Parathyroid adenoma (tissue), 2 donors: ENCODE results near the gene DNAH10.
A peak's percentile ranks its signal among the peaks of the same experiment; 100 is the strongest.

Source experiments
- H2AFZ ChIP-seq: fragments of 300-600 bp; sonication (generic); one replicate; pipeline ENCODE4 v1.7.0; 2017; ENCODE audit warnings: antibody characterized with exemption, mild to moderate bottlenecking
- H3K27ac ChIP-seq: fragments of 300-600 bp; sonication (generic); one replicate; pipeline ENCODE4 v1.7.0; 2017
- H3K27me3 ChIP-seq: fragments of 300-600 bp; sonication (generic); one replicate; pipeline ENCODE4 v1.7.0; 2017; ENCODE audit warnings: low read length; ENCODE audit not compliant: control insufficient read depth, insufficient read depth
- H3K36me3 ChIP-seq: fragments of 300-600 bp; sonication (generic); one replicate; pipeline ENCODE4 v1.7.0; 2017; ENCODE audit warnings: low read length; ENCODE audit not compliant: control insufficient read depth, insufficient read depth
- H3K4me1 ChIP-seq: fragments of 300-600 bp; sonication (generic); one replicate; pipeline ENCODE4 v1.7.0; 2017; ENCODE audit warnings: control low read depth
- H3K4me2 ChIP-seq: fragments of 300-600 bp; sonication (generic); one replicate; pipeline ENCODE4 v1.7.0; 2017; ENCODE audit warnings: low read length
- H3K4me3 ChIP-seq: fragments of 300-600 bp; sonication (generic); one replicate; pipeline ENCODE4 v1.7.0; 2017; ENCODE audit warnings: low read depth, low read length
- H3K79me2 ChIP-seq: fragments of 300-600 bp; sonication (generic); one replicate; pipeline ENCODE4 v1.7.0; 2017; ENCODE audit warnings: control low read depth
- H3K9ac ChIP-seq: fragments of 300-600 bp; sonication (generic); one replicate; pipeline ENCODE4 v1.7.0; 2017; ENCODE audit warnings: mild to moderate bottlenecking
- H3K9me3 ChIP-seq: fragments of 300-600 bp; sonication (generic); one replicate; pipeline ENCODE4 v1.7.0; 2017; ENCODE audit warnings: low read length; ENCODE audit not compliant: control insufficient read depth
- TF ChIP-seq, protein P1 (sequence below): fragments of 300-600 bp; sonication (generic); IDR thresholded peaks from one replicate; pipeline ENCODE4 v1.7.0; 2017; ENCODE audit warnings: antibody characterized with exemption, mild to moderate bottlenecking
- donor health status: primary hyperparathyroidism.

The DNAH10 gene

DNA sequence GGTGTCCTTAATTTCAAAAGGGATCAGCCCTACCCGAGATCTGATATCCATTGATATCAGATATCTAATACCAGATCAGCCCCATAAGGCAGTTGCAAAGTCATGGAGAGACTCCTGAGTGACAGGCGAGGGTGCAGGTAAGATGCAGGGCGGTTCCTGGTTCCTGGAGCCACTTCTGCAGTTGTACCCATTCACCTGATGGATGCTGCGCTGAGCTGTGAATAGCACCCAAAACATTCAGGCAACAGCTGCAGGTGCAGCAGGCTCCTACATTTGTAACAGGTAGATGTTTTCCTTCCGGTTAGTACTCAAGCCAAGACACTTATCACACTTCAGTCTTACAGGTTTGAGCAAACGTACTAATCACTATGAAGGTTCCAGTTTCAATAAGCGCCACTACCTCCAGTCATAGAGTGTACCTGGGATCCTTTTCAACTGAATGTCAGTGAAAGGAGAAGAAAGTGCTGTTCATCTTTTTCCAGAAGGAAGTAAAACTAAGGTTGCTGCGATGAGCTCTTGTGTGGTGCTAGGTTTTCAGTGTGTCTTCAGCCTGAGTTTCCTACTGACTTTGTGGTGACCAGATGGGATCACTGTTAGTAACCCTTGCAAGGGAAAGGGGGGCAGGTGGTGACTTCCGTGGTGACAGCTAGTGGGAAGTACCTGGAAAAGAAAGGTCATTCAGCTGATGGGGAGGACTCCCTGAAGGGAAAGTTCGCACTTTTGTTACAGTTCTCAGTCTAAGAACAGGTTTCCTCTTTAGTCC lies 48.1 kb upstream of the DNAH10 start:
- H3K79me2 ChIP-seq, result peaks cover 6% of the 10 kb centered on the region
- peak overlapping the region; percentile 80 for H3K4me2 ChIP-seq
- no peak overlapping the region for H3K9ac ChIP-seq
- TF ChIP-seq, protein P1, sequence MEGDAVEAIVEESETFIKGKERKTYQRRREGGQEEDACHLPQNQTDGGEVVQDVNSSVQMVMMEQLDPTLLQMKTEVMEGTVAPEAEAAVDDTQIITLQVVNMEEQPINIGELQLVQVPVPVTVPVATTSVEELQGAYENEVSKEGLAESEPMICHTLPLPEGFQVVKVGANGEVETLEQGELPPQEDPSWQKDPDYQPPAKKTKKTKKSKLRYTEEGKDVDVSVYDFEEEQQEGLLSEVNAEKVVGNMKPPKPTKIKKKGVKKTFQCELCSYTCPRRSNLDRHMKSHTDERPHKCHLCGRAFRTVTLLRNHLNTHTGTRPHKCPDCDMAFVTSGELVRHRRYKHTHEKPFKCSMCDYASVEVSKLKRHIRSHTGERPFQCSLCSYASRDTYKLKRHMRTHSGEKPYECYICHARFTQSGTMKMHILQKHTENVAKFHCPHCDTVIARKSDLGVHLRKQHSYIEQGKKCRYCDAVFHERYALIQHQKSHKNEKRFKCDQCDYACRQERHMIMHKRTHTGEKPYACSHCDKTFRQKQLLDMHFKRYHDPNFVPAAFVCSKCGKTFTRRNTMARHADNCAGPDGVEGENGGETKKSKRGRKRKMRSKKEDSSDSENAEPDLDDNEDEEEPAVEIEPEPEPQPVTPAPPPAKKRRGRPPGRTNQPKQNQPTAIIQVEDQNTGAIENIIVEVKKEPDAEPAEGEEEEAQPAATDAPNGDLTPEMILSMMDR, result no peak
- no peaks in the 10 kb centered on the region for H3K36me3 ChIP-seq
- H3K27ac ChIP-seq, result no peak overlapping the region
- peak overlapping the region; percentile 67 for H3K4me3 ChIP-seq
- H3K4me1 ChIP-seq, result peaks cover 9% of the 10 kb centered on the region
- H3K27me3 ChIP-seq, result no peaks in the 10 kb centered on the region
- no peaks in the 10 kb centered on the region for H3K9me3 ChIP-seq
- no peak overlapping the region for H2AFZ ChIP-seq

- Histone ChIP-seq H3K27me3 (no peaks in the 10 kb centered on the region), H3K4me2 (no peak overlapping the region), H3K4me3 (no peak overlapping the region), H3K27ac (no peak overlapping the region), H3K79me2 (peaks cover 6% of the 10 kb centered on the region), H3K9ac (no peak overlapping the region), H3K36me3 (no peaks in the 10 kb centered on the region), H2AFZ (no peak overlapping the region), H3K4me1 (peaks cover 9% of the 10 kb centered on the region), H3K9me3 (no peaks in the 10 kb centered on the region)
- TF ChIP-seq, protein P1, result no peak
These were observed 46.9 kb upstream of the DNAH10 start for GRCh38 chr12:123715195-123715594.

DNA sequence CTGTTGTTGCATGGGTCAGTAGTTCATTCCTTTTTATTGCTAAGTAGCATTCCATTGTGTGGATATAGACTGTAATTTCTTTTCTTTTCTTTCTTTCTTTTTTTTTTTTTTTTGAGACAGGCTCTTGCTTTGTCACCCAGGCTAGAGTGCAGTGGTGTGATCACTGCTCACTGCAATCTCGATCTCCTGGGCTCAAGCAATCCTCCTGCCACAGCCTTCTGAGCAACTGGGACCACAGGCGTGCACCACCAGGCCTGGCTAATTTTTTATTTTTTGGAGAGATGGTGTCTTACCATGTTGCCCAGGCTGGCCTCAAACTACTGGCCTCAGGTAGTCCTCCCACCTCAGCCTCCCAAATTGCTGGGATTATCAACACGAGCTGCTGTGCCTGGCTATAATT lies 44.8 kb upstream of the DNAH10 start:
- no peak overlapping the region for H2AFZ ChIP-seq
- no peaks in the 10 kb centered on the region for H3K36me3 ChIP-seq
- H3K4me3 ChIP-seq, result no peak overlapping the region
- TF ChIP-seq, protein P1, result no peak
- peaks cover 9% of the 10 kb centered on the region for H3K4me1 ChIP-seq
- no peak overlapping the region for H3K27ac ChIP-seq
- no peaks in the 10 kb centered on the region for H3K27me3 ChIP-seq
- H3K9me3 ChIP-seq, result no peaks in the 10 kb centered on the region
- peaks cover 3% of the 10 kb centered on the region for H3K79me2 ChIP-seq
- H3K9ac ChIP-seq, result no peak overlapping the region
- H3K4me2 ChIP-seq, result no peak overlapping the region

DNA sequence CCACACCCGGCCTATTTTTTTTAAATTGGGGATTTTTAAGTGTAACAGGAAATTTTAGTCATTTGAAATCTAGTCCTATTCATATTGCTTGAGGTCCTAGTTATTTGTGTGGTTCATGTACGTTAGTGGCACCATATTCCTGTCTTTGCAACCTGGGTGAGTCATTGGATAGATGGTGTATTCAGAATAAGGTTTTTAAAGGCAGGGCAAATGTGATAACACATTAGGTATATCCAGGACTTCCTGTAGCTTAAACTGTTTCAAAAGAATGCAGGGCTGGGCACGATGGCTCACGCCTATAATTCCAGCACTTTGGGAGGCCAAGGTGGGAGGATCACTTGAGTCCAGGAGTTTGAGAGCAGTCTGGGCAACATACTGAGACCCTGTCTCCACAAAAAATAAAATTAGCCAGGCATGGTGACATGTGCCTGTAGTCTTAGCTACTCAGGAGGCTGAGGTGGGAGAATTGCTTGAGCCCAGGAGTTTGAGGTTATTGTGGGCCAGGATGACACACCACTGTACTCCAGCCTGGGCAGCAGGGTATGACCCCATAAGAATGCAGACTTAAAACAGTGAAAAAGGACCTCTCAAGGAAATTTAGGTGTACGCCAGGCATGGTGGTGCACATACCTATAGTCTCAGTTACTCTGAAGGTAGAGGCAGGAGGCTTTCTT lies 41.8 kb upstream of the DNAH10 start:
- H2AFZ ChIP-seq, result no peak overlapping the region
- H3K27ac ChIP-seq, result no peak overlapping the region
- no peaks in the 10 kb centered on the region for H3K4me1 ChIP-seq
- TF ChIP-seq, protein P1, result no peak
- no peaks in the 10 kb centered on the region for H3K36me3 ChIP-seq
- no peaks in the 10 kb centered on the region for H3K27me3 ChIP-seq
- H3K79me2 ChIP-seq, result no peaks in the 10 kb centered on the region
- no peak overlapping the region for H3K4me2 ChIP-seq
- no peak overlapping the region for H3K9ac ChIP-seq
- no peak overlapping the region for H3K4me3 ChIP-seq
- H3K9me3 ChIP-seq, result no peaks in the 10 kb centered on the region
